ENCODE measurements around the gene KIF16B.

The KIF16B gene

DNA sequence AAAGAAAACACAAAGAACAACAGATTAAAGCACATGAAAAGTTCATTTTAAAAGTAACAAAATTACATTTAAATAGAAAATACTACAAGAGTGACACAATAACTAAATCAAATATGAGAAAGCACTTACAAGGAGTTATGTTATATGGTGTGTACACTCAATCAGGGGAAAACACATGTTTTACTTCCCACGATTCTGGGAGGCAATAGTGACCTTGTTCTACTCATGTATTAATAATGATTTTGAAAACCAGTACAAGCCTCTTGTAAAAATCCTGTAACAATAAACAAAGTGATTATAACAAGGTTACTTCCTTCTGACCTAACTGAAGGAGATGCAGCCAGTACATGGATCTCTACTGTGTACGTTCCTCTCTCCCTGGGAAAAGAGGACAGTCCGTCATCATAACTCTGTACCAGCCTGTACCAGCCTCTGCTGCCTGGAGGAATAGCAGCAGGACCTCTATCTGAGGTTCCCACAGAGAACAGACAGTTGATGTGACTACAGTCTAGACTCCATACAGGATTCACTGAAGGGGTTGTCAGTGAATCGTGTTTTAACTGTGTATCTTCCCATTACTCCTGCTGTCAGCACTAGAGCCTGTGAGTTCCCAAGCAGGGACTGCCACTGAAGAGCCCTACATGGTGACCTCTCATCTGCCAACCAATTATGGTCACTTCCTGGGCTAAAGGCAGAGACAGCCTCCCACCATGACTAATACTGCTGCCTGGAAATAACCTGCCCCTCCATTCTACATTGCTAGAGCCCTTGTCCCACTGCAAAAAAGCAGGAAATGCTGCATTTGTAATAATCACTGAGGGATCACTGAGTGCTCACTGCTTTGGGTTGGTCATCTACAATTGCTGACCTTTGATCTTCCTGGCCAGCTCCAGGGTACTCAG lies 149.7 kb downstream of the KIF16B start:
- no peak for TF ChIP-seq CTCF (IDR thresholded peaks at IDR 0.05; ENCODE audit: insufficient read depth, low read depth, low read length, missing control alignments)
- peak; percentile 2 for DNase-seq (ENCODE audit: low read depth)
- no peak overlapping the region for H3K4me3 ChIP-seq (ENCODE audit: low read depth, low read length)

- DNase-seq (ENCODE audit: low read depth): no peak
- H3K4me3 ChIP-seq (ENCODE audit: low read depth, low read length): no peak overlapping the region
- TF ChIP-seq CTCF (IDR thresholded peaks at IDR 0.05; ENCODE audit: insufficient read depth, low read depth, low read length, missing control alignments): no peak
These were observed 154.0 kb downstream of the KIF16B start for GRCh38 chr20:16419138-16419715.

GRCh38 chr20:16418616-16419015 lies 154.6 kb downstream of the KIF16B start:
- TF ChIP-seq CTCF (IDR thresholded peaks at IDR 0.05; ENCODE audit: insufficient read depth, low read depth, low read length, missing control alignments): no peak
- DNase-seq (ENCODE audit: low read depth): no peak
- H3K4me3 ChIP-seq (ENCODE audit: low read depth, low read length): no peak overlapping the region

DNA sequence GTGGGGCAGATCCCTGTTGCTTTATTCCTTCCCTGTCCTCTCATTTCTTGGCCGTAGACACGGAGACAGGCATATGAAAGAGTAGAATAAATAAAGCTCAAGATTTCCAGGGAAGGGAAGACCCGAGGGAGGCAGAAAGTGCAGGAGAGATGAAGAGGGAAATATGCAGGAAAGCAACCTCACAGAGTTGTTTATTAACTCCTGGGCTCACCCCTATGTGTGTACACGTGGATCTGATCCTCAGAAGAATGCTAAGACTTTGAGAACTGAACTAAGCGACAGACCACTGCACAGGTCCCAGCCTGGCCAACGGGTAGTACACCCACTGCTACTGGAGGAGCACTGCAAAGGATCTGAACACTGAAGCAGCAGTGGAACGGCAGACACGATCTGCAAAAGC lies 156.2 kb downstream of the KIF16B start:
- TF ChIP-seq CTCF (IDR thresholded peaks at IDR 0.05; ENCODE audit: insufficient read depth, low read depth, low read length, missing control alignments): no peak
- no peak overlapping the region for H3K4me3 ChIP-seq (ENCODE audit: low read depth, low read length)
- no peak for DNase-seq (ENCODE audit: low read depth)

- no peak for DNase-seq (ENCODE audit: low read depth)
- no peak overlapping the region for H3K4me3 ChIP-seq (ENCODE audit: low read depth, low read length)
- no peak for TF ChIP-seq CTCF (IDR thresholded peaks at IDR 0.05; ENCODE audit: insufficient read depth, low read depth, low read length, missing control alignments)
These were observed 157.9 kb downstream of the KIF16B start for GRCh38 chr20:16415071-16416053.

DNA sequence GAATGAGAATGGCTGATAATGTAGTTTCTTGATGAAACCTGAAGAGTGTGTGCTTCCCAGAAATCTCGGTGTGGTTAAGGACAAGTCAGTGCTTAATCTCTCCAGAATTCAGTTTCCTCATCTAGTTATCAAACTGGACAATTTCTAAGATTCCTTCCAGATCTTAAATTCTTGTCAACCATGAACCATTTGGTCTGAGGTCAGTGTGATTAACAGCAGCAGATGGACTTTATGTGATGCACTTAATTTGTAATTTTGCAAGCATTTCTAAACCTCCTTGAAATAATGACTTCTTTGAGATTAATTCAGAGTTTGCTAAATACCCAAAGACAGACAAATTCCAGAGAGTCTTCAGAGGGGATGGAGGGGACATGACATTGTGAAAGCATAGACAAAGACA lies 160.3 kb downstream of the KIF16B start:
- no peak for DNase-seq (ENCODE audit: low read depth)
- TF ChIP-seq CTCF (IDR thresholded peaks at IDR 0.05; ENCODE audit: insufficient read depth, low read depth, low read length, missing control alignments): no peak
- no peak overlapping the region for H3K4me3 ChIP-seq (ENCODE audit: low read depth, low read length)
